HG03575 (cell line): Measurements from ENCODE around the gene KREMEN1.

Source experiments
- ATAC-seq: cut with Tn5 transposase; IDR thresholded peaks from one replicate; pipeline ENCODE4 v1.9.1; 2021; ENCODE audit not compliant: unreplicated experiment, insufficient number of reproducible peaks, low FRiP score; ENCODE audit errors: extremely low read depth

The KREMEN1 gene

DNA sequence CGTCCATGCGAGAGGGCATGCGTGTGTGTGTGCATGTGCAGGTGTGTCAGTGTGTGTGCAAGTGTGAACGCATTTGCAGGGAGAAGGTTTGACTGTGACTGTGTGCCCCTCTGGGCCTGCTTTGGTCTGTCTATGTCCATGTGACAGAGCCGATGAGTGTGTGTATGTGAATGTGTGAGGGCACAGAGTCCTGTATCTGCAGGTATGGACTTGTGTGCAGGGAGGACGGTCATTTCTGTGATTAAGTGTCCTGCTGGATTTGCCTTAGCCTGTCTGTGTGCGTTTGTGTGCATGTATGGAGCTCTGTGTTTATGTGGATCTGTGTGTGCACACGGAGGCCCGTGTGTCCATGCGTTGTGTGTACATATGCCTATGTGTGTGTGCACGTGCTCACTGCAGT lies 138.2 kb downstream of the KREMEN1 start:
- no peak for ATAC-seq

DNA sequence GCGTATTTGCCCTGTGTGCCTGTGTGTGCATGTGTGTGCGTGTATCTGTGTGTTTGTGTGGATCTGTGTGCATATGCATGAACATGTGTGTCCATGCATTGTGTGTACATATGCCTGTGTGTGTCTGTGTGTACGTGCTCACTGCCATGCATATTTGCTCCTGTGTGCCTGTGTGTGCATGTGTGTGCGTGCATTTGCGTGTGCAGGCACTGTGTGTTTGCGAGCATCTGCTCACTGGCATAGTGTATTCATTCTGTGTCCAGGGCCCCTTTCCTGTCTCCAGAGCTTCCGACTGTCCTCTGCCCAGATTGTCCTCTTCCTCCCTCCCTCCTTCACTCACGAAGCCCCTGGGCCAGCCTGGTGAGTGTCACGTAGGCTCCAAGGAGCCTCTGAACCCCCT lies 138.6 kb downstream of the KREMEN1 start:
- ATAC-seq, result no peak

GRCh38 chr22:29212743-29213142 lies 139.9 kb downstream of the KREMEN1 start:
- no peak for ATAC-seq

DNA sequence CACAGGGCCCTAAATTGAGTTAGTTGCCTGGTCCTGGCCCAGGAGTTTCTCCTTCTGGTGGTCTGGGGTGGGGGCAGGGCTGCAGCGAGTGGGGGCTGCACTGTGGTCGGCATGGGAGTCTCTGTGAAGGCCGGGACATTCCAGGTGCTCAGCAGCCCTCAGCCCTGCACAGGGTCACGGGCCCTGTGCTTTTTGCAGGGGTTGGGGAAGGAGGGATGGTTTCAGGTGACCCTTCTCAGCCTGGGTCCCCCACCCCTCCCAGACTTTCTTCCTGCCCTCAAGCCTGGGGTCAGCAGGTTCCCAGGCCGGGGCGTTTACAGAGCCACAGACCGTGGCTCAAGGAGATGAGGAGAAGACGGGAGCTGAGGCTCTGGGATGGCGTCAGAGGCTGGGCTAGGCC lies 140.7 kb downstream of the KREMEN1 start:
- no peak for ATAC-seq

DNA sequence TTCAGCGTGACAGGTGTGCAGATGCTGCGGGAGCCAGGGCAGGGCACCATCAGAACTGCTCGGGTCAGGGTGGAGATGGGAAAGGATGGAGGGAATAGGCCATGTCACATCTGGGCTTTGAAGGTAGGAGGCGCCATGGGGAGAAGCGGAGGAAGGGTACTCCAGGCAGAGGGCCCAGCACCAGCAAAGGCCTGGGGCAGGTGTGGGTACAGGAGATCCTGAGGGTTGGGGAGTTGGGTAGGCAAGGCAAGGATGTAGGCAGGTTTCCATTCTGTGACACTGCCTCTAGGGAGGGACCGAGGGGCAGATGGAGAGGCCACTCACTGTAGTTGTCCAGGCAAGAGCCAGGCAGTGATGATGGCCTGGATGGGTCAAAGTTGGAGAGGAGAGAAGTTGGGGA lies 141.4 kb downstream of the KREMEN1 start:
- ATAC-seq, result no peak

DNA sequence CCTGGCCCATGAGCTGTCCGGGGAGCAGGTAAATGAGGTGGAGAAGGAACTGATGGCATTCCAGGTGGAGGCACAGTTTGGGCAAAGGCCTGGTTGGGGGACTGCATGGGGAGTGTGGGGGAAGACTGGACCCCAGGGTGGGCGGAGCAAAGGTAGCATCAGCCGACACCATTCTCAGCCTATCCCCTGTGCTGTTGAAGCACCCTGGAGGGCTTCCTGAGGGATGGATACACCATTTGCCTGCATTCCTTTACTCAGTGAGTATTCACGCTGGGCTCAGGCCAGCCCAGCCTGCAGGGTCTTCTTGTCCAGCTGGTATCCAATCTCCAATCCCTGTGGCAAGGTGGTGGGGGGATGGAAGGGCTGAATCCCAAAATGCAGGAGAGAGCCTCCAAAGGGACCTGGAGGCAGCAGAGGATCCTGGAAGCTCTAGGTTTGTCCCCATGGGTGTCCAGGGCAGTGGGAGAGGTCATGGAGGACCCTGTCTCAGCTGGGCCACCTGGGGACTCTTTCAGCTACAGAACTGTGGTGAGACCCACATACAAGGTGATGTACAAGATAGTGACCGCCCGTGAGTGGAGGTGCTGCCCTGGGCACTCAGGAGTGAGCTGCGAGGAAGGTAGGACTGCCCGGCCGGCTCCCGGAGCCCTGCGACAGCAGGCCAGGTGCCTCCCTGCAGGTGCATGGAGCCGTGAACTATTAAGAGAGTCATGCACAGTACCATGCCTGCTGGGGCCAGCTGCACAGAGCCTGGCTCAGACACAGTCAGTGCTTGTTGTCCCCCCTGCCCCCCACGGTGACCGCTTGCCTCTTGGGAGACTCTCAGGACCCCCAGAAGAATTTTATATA lies 142.4 kb downstream of the KREMEN1 start:
- no peak for ATAC-seq

GRCh38 chr22:29216011-29216872 lies 143.4 kb downstream of the KREMEN1 start:
- ATAC-seq, result no peak

- ATAC-seq, result no peak
These were observed 144.2 kb downstream of the KREMEN1 start for GRCh38 chr22:29216873-29217666.
